HepG2 (cell line): ENCODE results near the gene PCLO. TPM values are rescaled to one million over a fixed set of nuclear protein-coding genes. Genes with fewer than 3 reads are reported as not detected.

Experiments used
- ATAC-seq: fragments of 200-7000 bp; cut with Tn5 transposase; 3 replicates; pipeline ENCODE4 v1.9.1; 2020; ENCODE audit warnings: mild to moderate bottlenecking, moderate library complexity
- BruUV-seq: library from RNA; stranded (reverse); fragments of 400-500 nt; replicated peaks from 2 replicates; lab custom pipeline; 2021; lab: Mats Ljungman, UMichigan
- CTCF ChIA-PET: fragments of 300-600 bp; formaldehyde crosslinking; extraction: SDS; loops from one replicate; lab custom pipeline; 2021; ENCODE audit warnings: low total read pairs, inconsistent platforms, low intra/inter-chr PET ratio; lab: Yijun Ruan, JAX
- POLR2A ChIA-PET: fragments of 350-600 bp; sonication (Branson Sonifier 250); formaldehyde crosslinking; loops from one replicate; lab custom pipeline; 2020; ENCODE audit warnings: antibody characterized with exemption, inconsistent platforms; lab: Yijun Ruan, JAX
- DNase-seq: peaks from one replicate; pipeline ENCODE4 v3.0.0-alpha.2; 2015; ENCODE audit warnings: low spot score
- FAIRE-seq: peaks from 3 replicates; lab custom pipeline; 2011; peaks lifted over from hg19 to GRCh38; lab: Jason Lieb, UNC
- H2AFZ ChIP-seq: one replicate; pipeline ENCODE4 v1.6.1; 2011; ENCODE audit warnings: low read length, inconsistent platforms
- H3K27ac ChIP-seq: fragments of 300-600 bp; 3 replicates; pipeline ENCODE4 v1.8.0; 2011; ENCODE audit warnings: mixed run types, mild to moderate bottlenecking, mixed read lengths, low read length, inconsistent platforms; ENCODE audit not compliant: insufficient read depth; ENCODE audit errors: extremely low read length
- H3K27me3 ChIP-seq, 2 experiments: fragments of 200-600 bp in 1 of 2; 2 replicates in 1 of 2; 3 replicates in 1 of 2; pipeline versions ENCODE4 v1.6.0 to v1.8.0; 2011; ENCODE audit warnings: low read length in 2 of 2, mild to moderate bottlenecking in 2 of 2, moderate library complexity in 2 of 2, inconsistent platforms in 1 of 2; ENCODE audit not compliant: insufficient read depth in 2 of 2, control insufficient read depth in 1 of 2
- H3K36me3 ChIP-seq, 2 experiments: fragments of 200-600 bp in 1 of 2; replicated peaks in 1 of 2; 2 replicates in 1 of 2; 3 replicates in 1 of 2; pipeline versions ENCODE4 v1.5.1 to v1.8.0; 2011; ENCODE audit warnings: low read length in 2 of 2, inconsistent platforms in 1 of 2; ENCODE audit not compliant: insufficient read depth in 2 of 2, control insufficient read depth in 1 of 2
- H3K4me1 ChIP-seq: 2 replicates; pipeline ENCODE4 v1.5.1; 2012; ENCODE audit warnings: low read length, inconsistent platforms; ENCODE audit not compliant: insufficient read depth
- H3K4me2 ChIP-seq: 2 replicates; pipeline ENCODE4 v1.6.0; 2011; ENCODE audit warnings: low read depth, low read length, inconsistent platforms
- H3K4me3 ChIP-seq, 3 experiments: fragments of 200-600 bp in 1 of 3; sonication (generic), shearing (Covaris generic) in 1 of 3; replicated peaks in 1 of 3; 2 replicates each; pipeline ENCODE4 v1.5.1; 2011 to 2016; ENCODE audit warnings: low read length in 3 of 3, inconsistent platforms in 2 of 3, low read depth in 2 of 3, mild to moderate bottlenecking in 2 of 3, control low read depth in 1 of 3, mixed read lengths in 1 of 3; ENCODE audit not compliant: insufficient read depth in 1 of 3
- H3K79me2 ChIP-seq: one replicate; pipeline ENCODE4 v1.6.1; 2011; ENCODE audit warnings: low read length, inconsistent platforms; ENCODE audit not compliant: insufficient read depth
- H3K9ac ChIP-seq: 2 replicates; pipeline ENCODE4 v1.6.0; 2011; ENCODE audit warnings: mild to moderate bottlenecking, low read depth, low read length, inconsistent platforms; ENCODE audit not compliant: insufficient read depth
- H3K9me3 ChIP-seq: 2 replicates; pipeline ENCODE4 v1.5.1; 2012; ENCODE audit warnings: mild to moderate bottlenecking, low read length
- H4K20me1 ChIP-seq: 2 replicates; pipeline ENCODE4 v1.6.0; 2011; ENCODE audit warnings: inconsistent platforms, mild to moderate bottlenecking, low read length, moderate library complexity; ENCODE audit not compliant: insufficient read depth
- AHR ChIP-seq: IDR thresholded peaks from 2 replicates; pipeline ENCODE4 v1.6.1; 2018; ENCODE audit warnings: missing genetic modification reagents, missing compliant biosample characterization
- FOXK1 ChIP-seq: sonication (generic); formaldehyde crosslinking; IDR thresholded peaks from 2 replicates; pipeline ENCODE4 v1.4.0; 2020; ENCODE audit warnings: low read depth, missing genetic modification reagents, borderline replicate concordance
- FOXP1 ChIP-seq, 2 experiments: fragments of 450-650 bp in 1 of 2; IDR thresholded peaks; 2 replicates each; pipeline ENCODE4 v1.6.1; 2017 to 2018; ENCODE audit warnings: antibody characterized with exemption in 1 of 2
- KAT7 ChIP-seq: IDR thresholded peaks from 2 replicates; pipeline ENCODE4 v1.6.1; 2018; ENCODE audit warnings: borderline replicate concordance, missing compliant biosample characterization
- KMT2A ChIP-seq: sonication (generic); formaldehyde crosslinking; IDR thresholded peaks from 2 replicates; pipeline ENCODE4 v1.4.0; 2020; ENCODE audit warnings: missing genetic modification reagents
- NFRKB ChIP-seq: fragments of 450-650 bp; IDR thresholded peaks from 2 replicates; pipeline ENCODE4 v1.6.1; 2017
- PCBP1 ChIP-seq: fragments of 200-400 bp; formaldehyde crosslinking; IDR thresholded peaks from 2 replicates; pipeline ENCODE4 v1.6.1; 2017; ENCODE audit warnings: mild to moderate bottlenecking, low read depth, low read length, borderline replicate concordance
- PITX1 ChIP-seq: sonication (generic); formaldehyde crosslinking; IDR thresholded peaks from 2 replicates; pipeline ENCODE4 v1.5.1; 2020; ENCODE audit warnings: mild to moderate bottlenecking, missing genetic modification reagents
- RCOR2 ChIP-seq: IDR thresholded peaks from 2 replicates; pipeline ENCODE4 v1.6.1; 2016; ENCODE audit warnings: missing biosample characterization, missing genetic modification reagents
- SIN3B ChIP-seq: fragments of 150-350 bp; IDR thresholded peaks from 2 replicates; pipeline ENCODE4 v1.6.1; 2014; ENCODE audit warnings: low read length
- SNRNP70 ChIP-seq: fragments of 200-400 bp; formaldehyde crosslinking; IDR thresholded peaks from 2 replicates; pipeline ENCODE4 v1.6.1; 2017; ENCODE audit warnings: mild to moderate bottlenecking, low read depth, low read length, moderate library complexity
- U2AF2 ChIP-seq: fragments of 200-400 bp; formaldehyde crosslinking; IDR thresholded peaks from 2 replicates; pipeline ENCODE4 v1.6.1; 2017; ENCODE audit warnings: low read depth, mild to moderate bottlenecking, low read length
- YEATS4 ChIP-seq: sonication (generic); formaldehyde crosslinking; IDR thresholded peaks from 2 replicates; pipeline ENCODE4 v1.4.0; 2020; ENCODE audit warnings: missing genetic modification reagents, borderline replicate concordance
- ZBED4 ChIP-seq: sonication (generic); formaldehyde crosslinking; IDR thresholded peaks from 2 replicates; pipeline ENCODE4 v1.4.0; 2020; ENCODE audit warnings: missing genetic modification reagents, borderline replicate concordance
- ZBTB21 ChIP-seq: sonication (generic); formaldehyde crosslinking; IDR thresholded peaks from 2 replicates; pipeline ENCODE4 v1.4.0; 2020; ENCODE audit warnings: missing genetic modification reagents
- ZNF253 ChIP-seq: sonication (generic); formaldehyde crosslinking; IDR thresholded peaks from 2 replicates; pipeline ENCODE4 v1.8.0; 2022; ENCODE audit warnings: mild to moderate bottlenecking, missing genetic modification reagents, borderline replicate concordance
- ZNF550 ChIP-seq: sonication (generic); formaldehyde crosslinking; IDR thresholded peaks from 2 replicates; pipeline ENCODE4 v1.4.0; 2020; ENCODE audit warnings: mild to moderate bottlenecking, missing genetic modification reagents, borderline replicate concordance
- ZNF562 ChIP-seq: sonication (generic); formaldehyde crosslinking; IDR thresholded peaks from 2 replicates; pipeline ENCODE4 v1.8.0; 2022; ENCODE audit warnings: missing genetic modification reagents, borderline replicate concordance
- ZNF891 ChIP-seq: sonication (generic); formaldehyde crosslinking; IDR thresholded peaks from 2 replicates; pipeline ENCODE4 v1.5.0; 2020; ENCODE audit warnings: mild to moderate bottlenecking, missing genetic modification reagents
- WGBS: methylation state at CpG from one replicate; pipeline ENCODE4 v1.1.6; 2017; ENCODE audit warnings: low lambda C conversion rate; 5-methylcytosine and 5-hydroxymethylcytosine counted together
- in situ Hi-C: cut with HindIII; loops from 2 replicates; pipeline ENCODE4 v1.10.0; 2017; ENCODE audit warnings: low pct_unique_long_range_greater_than_20kb; ENCODE audit not compliant: extremely low pct_ligation_motif_present
- intact Hi-C: fragments of 100-400 bp; cut with micrococcal nuclease; formaldehyde crosslinking; loops from one replicate; pipeline ENCODE4 v1.10.0; 2022; ENCODE audit not compliant: unreplicated experiment
- polyA plus RNA-seq, 8 experiments: library from polyadenylated mRNA; depleted of rRNA in 3 of 8; stranded (reverse) in 7 of 8; unstranded in 1 of 8; fragments of >200 nt; fragmentation: Illumina TruSeq in 4 of 8; extraction: Trizol in 4 of 8; gene quantifications; 2 replicates each; pipeline versions ENCODE4 v1.2.1 to v1.2.3, GENCODE V29; 2011 to 2016; ENCODE audit warnings: low read depth in 4 of 8, missing spikeins in 1 of 8, mixed read lengths in 1 of 8; ENCODE audit not compliant: insufficient read depth in 1 of 8
- total RNA-seq, 5 experiments: library from RNA; depleted of rRNA; stranded (reverse); fragments of >200 nt; fragmentation: Illumina TruSeq; extraction: Trizol; gene quantifications; 2 replicates each; pipeline ENCODE4 v1.2.3, GENCODE V29; 2016; ENCODE audit warnings: low read depth in 1 of 5
- TF ChIP-seq, protein P1 (sequence below): sonication (generic); formaldehyde crosslinking; IDR thresholded peaks from 2 replicates; pipeline ENCODE4 v1.8.0; 2022; ENCODE audit warnings: missing genetic modification reagents, mild to moderate bottlenecking, borderline replicate concordance

Gene PCLO
- total and polyA plus RNA-seq, 2 of the 13 experiments (the other 11 are each of a cell fraction or from before 2014, with no cell fraction given) = 0.07 to 0.29 TPM

GRCh38 chr7:82964150-82964882 lies 198.4 kb downstream of the PCLO start (continued):
- TF ChIP-seq KAT7 (CRISPR knock-in tag) (no peak), NFRKB (no peak)
- TF ChIP-seq, all 625 proteins: peak for 0

GRCh38 chr7:82961240-82961639 lies 201.4 kb downstream of the PCLO start:
- no peak for ATAC-seq
- no peak overlapping the region for H3K27ac ChIP-seq
- no peak overlapping the region for H3K4me3 ChIP-seq
- no peak for DNase-seq
- no peak overlapping the region for H3K9ac ChIP-seq
- intact Hi-C loops (no loop called here), in situ Hi-C loops (no loop called here)
- no TSS peak for BruUV-seq
- no peaks in the 10 kb centered on the region for H3K4me1 ChIP-seq
- H4K20me1 ChIP-seq = no peaks in the 10 kb centered on the region
- CTCF ChIA-PET = no interaction called here
- H3K27me3 ChIP-seq = no peaks in the 10 kb centered on the region
- no peak for TF ChIP-seq ZNF562
- TF ChIP-seq ZNF891 (CRISPR knock-in tag) = no peak
- no peak for TF ChIP-seq ZBTB21 (CRISPR knock-in tag)
- no peak for TF ChIP-seq U2AF2
- no peak for TF ChIP-seq ZNF253 (CRISPR knock-in tag)
- TF ChIP-seq PITX1 = no peak
- no peak for TF ChIP-seq ZNF550 (CRISPR knock-in tag)
- no peak for TF ChIP-seq RCOR2 (CRISPR knock-in tag)
- TF ChIP-seq FOXK1 (CRISPR knock-in tag) = no peak
- no peak for TF ChIP-seq FOXP1 (IDR thresholded peaks at IDR 0.05)
- TF ChIP-seq FOXP1 (CRISPR knock-in tag; IDR thresholded peaks at IDR 0.05) = no peak
- no peak for TF ChIP-seq YEATS4 (CRISPR knock-in tag)
- no peak for TF ChIP-seq PCBP1
- TF ChIP-seq, protein P1, sequence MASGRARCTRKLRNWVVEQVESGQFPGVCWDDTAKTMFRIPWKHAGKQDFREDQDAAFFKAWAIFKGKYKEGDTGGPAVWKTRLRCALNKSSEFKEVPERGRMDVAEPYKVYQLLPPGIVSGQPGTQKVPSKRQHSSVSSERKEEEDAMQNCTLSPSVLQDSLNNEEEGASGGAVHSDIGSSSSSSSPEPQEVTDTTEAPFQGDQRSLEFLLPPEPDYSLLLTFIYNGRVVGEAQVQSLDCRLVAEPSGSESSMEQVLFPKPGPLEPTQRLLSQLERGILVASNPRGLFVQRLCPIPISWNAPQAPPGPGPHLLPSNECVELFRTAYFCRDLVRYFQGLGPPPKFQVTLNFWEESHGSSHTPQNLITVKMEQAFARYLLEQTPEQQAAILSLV (CRISPR knock-in tag) = no peak
- no peak for TF ChIP-seq ZBED4 (CRISPR knock-in tag)
- no peak for TF ChIP-seq SIN3B
- TF ChIP-seq AHR (CRISPR knock-in tag) = no peak
- TF ChIP-seq KMT2A (CRISPR knock-in tag) = no peak
- no peak for TF ChIP-seq SNRNP70
- H3K36me3 ChIP-seq = no peaks in the 10 kb centered on the region
- H2AFZ ChIP-seq = no peak overlapping the region
- no peak overlapping the region for H3K4me2 ChIP-seq
- no peak for FAIRE-seq
- 2% methylated on average over 3 of the region's 3 CpGs for WGBS
- no peaks in the 10 kb centered on the region for H3K79me2 ChIP-seq
- no peaks in the 10 kb centered on the region for H3K9me3 ChIP-seq
- POLR2A ChIA-PET = no interaction called here
